Measurements from ENCODE around the gene KRT78.

KRT78 gene

DNA sequence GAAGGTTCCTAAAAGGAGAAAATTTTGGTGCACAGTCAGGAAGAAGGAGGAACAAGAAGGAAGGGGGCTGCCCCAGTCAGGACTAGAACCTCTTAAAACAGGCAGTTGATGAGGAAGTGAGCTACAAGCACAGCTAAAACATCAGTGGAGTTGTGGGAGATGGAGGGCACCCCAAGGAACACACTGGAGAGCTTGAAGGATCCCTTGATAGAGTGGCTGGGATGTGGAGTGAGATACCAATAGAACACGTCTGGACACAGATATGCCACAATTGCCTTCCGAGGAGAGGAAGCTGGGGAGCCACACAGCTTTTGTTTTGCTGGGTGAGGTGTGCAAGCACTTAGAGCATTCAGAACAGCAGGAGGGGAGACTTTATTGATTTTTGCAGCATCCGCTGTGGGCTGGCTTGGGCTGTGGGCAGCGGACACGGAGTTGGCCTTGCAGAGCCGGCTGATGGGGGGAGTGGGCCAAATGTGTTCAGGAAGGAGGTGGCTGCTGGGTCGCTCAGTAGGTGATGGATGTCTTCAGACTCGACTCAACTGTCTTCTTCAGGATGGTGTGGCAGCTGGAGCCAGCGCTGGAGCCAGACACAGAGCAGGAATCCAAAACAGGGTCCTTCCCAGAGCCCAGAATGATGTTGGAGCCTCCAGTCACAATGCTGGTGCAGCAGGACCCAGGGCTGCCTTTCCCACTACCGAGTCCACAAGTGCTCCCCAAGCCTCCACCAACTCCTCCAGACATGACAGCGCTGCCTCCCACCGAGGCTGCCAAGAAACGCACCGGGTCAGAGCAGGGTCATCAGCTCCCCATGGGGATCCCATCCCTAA is 10.0 kb downstream of the KRT78 start:
- no peak for DNase-seq (ENCODE audit: low spot score)

DNA sequence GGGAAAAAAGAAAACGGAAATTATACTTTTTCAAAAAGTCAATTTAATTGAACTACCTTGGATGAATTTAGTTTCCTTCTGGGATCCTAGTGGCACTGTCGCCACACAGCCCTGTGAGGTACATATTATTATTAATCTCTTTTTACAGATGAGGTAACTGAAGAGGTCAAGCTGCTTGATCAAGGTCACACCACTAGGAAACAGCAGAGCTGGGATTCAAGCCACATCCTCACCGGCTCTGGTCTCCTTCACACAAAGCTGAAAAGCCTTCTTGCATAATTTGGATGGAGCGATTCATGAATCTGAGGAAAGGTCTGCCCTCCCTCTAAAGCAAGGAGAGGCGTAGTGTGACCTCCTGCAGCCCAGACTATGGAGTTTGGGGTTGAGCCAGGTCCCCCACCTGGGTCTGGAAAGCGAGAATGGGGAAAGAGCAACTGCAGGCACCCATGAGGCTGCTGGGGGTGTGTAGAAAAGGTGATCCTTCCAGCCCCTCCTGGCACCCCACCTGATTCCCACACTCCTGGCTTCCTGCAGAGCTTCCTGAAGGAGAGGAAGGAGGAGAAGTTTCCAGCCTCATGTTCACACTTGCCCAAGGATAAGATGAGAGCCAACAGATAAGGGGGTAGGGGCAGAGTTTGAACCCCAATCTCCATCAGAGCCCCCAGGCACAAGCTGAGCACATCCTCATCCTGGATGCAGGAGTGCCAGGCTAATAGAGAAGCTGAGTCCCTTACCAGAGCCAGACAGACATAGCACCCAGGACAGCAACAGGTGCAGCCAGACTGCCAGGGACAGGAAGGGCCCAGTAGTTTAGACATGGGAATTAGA is 10.8 kb downstream of the KRT78 start:
- DNase-seq (ENCODE audit: low spot score): no peak

DNA sequence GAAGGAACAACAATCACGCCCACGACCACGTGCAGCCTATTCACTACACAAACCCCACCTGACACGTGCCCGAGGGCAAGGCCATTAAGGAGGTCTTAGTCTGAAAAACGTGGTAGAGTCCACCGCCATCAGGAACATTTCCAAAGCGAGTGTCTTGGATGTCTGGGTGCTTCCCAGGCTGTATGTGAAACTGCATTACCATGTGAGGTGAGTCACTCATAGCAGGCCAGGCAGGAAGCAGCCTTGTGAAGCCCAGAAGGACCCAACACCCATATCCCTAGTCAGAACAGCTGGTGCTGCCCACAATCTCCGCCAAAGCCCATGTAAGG is 11.4 kb downstream of the KRT78 start:
- DNase-seq (ENCODE audit: low spot score): no peak

DNA sequence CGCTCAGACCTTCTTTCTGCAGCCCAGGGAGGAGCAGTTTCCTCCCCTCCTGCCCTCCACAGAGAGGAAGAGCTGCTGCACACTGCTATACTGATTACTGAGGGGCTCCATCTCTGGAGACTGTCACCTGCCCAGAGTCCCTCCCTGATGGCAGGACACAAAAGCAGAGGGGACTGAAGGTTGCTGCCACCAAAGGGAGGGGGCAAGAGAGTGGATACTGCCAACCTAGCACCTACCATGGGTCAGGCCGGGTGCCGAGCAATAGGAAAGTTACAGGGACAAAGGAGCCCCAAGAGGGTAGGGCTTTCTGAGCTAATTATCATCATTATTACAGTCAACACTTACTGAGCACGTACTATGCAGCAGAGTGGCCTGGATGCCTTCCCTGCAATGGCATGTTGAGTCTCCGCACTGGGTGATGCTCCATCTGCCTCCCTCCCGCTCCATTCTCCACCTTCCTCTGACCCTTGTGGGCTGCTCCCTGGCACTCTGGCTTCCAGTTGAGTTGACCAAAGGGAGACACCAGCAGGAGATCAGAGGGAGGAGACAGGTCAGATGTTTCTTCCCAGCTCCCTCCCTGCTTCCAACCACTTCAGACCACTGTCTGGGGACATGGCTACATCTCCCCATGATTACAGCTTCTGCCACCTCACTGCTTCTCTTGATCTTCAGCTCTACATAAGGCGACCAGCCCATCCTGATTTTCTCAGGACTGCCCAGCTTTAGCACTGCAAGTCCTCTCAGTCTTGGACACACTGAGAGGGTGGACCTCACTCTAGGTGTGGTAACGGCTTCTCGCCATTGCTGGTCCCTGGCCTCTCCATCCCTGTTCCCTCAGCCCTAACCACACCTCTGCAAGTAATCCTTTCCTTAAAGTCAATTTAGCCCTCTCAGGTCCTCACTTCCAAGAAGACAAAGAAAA is 12.0 kb downstream of the KRT78 start:
- no peak for DNase-seq (ENCODE audit: low spot score)

GRCh38 chr12:52836042-52836466 is 12.7 kb downstream of the KRT78 start:
- DNase-seq (ENCODE audit: low spot score): no peak

DNA sequence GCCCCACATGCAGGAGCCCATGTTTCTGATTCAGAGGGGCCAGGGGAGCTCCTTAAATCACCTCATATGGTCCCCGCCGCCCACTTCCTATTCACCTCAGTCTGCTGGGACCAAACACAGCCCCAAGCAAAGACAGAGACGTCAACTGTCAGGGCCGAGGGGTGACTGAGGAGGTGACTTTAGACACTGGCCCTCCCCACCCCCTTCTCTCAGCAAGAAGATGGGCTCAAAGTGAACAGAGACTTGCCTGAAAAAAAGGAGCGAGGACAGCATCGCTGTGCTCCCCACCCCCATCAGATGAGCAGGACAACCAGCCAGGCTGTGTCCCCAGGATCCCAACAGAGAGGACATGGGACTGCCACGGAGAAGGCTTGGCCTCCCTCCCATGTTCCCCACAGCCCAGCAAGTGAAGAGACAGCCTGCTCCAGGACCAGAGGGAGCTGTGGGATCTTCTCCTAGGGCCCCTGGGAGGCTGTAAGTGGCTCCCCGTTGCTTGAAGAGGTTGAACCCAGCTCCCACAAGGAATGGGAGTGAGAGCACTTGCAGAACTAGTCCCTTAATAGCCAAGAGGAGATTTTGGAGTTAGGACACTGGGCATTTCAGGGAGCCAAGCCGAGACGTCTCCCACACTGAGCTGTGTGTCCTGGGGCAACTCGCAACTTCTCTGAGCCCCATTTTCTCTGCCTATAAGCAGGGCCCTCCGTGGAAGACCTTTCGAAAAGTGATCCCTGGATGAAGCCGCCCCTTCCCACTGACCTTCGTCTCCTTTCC is 13.3 kb downstream of the KRT78 start:
- DNase-seq (ENCODE audit: low spot score): no peak

DNA sequence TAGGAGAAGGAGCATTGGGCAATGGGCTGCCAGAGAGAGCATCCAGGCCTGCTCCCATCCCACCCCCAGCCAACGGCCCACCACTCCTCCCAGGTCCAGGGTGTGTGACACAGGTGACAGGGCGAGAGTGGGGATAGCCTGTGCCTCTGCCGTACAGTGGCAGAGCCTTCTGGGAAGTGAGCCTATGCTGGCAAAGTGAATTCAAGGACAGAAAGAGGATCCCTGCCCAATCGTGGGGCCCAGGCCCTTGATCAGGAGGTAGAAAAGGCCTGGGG is 14.1 kb downstream of the KRT78 start:
- no peak for DNase-seq (ENCODE audit: low spot score)

DNA sequence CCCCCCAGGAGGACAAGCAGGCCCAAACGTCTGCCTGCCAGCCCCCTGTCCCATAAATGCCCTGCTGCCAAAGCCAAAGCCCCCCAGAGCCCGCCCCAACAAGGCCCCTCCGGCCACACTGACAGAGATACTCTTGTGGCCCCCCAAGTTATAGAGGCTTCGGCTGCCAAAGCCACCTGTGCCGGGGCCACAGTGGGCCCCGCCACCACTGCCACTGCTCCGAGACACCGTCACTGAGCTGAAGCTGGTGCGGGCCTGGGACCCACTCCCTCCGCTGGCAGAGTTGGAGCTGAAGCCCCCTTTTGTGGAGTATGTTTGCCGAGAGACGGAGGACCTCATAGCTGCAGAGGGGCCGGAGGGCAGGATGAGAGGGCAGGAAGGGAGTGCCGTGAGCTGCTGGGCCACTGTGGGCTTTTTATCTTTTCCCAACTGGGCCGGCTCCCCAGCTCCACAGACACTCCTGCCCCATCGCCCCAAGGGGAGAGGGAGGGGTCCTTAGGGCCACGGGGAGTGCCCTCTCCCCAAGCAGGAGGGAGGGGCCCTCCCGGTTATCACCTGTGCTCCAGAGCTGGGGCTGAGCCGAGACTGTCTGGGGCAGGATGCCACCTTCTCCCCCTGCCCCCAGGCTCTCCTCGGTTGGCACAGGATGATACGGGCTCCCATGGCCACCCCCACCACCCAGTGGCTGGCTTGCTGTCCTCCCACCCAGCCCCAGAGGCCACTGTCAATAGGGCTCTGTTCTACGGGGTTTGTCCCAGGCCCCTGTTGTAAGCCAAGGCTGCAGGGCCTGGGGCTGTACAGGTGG is 14.7 kb downstream of the KRT78 start, which contains the start of gene KRT79:
Gene KRT79, minus strand, starts transcription at position 390 of the 805 bp plus-strand sequence. Its CDS starts 51 bp downstream, at position 339.
- no peak for DNase-seq (ENCODE audit: low spot score)

DNA sequence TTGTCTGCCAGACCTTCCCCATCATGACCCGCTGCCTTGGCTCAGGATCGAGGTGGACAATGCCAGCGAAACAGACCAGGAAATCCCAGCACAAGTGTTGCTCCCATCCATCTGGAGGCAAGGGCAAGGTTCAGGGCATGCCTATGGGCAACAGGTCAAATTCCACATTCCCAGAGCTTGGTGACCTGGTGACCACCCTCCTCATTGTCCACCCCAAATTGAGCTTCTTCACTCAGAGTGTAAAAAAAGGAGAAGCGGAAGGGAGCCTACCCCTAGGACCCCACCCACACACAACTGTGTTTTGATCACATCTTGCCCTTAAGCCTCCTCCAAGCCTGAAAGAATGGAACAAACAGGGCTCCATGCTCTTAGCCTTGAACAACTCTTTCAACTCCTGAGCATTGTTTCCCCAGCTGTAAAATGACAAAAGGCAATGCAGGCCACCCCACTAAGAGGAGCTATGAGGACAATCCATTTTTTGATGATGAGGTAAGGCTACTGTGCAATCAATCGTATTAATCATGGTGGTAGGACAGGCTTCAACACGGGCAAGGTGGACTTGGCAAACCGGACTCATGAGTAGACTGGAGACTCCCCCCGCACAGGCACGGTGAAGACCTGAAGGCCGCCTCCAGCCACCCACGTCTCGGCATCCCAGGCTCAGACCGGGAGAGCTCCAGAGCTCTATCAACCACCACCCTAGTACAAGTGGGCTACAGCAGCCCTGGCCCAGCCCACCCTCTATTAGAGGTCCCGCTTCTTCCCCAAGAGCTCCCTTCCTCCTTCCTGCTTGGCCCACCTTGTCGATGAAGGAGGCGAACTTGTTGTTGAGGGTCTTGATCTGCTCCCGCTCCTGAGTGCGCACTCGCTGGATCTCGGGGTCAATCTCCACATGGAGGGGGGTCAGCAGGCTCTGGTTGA is 15.5 kb downstream of the KRT78 start:
- no peak for DNase-seq (ENCODE audit: low spot score)

DNA sequence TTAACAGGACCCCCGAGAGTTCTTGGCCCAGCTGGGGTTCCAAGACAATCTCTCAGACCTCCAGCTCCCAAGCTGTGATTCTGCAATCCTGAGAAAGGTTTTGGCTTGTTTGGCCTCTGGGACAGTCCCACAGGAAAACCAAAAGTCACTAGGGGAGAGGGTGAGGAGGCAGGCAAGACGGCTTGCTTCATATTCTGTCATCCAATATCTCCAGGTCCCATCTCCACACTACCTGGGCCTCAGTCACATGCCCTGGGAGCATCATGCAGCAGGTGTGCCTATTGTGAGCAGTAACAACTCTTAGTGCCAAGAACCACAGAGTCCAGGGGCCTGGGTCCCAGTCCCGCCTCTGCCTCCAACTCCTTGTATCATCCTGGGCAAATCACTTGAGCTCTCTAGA is 16.3 kb downstream of the KRT78 start:
- no peak for DNase-seq (ENCODE audit: low spot score)

DNA sequence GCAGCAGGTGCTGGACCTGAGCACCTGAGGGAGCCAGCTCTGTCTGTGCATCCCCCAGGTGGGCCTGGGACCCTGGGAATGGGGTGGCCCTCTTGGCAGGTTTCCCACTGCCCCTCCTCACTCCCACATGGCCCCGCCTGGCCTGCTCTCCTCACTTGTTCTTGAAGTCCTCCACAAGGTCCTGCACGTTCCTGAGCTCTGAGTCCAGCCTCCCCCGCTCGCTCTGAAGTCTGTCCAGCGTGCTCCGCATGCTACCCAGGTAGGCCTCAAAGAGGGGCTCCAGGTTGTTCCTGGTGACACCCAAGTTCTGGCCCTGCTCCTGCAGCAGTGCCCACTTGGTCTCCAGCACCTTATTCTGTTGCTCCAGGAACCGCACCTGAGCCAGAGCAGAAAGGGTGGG is 17.5 kb downstream of the KRT78 start:
- DNase-seq (ENCODE audit: low spot score): no peak

- no peak for DNase-seq (ENCODE audit: low spot score)
Observed at GRCh38 chr12:52829986-52830770, 18.6 kb downstream of the KRT78 start.

GRCh38 chr12:52828591-52829021 is 20.2 kb downstream of the KRT78 start:
- no peak for DNase-seq (ENCODE audit: low spot score)

GRCh38 chr12:52828156-52828555 is 20.6 kb downstream of the KRT78 start:
- DNase-seq (ENCODE audit: low spot score): no peak

- DNase-seq (ENCODE audit: low spot score): no peak
Observed at GRCh38 chr12:52827499-52828090, 21.2 kb downstream of the KRT78 start.

- DNase-seq (ENCODE audit: low spot score): no peak
Observed at GRCh38 chr12:52826611-52827498, 21.9 kb downstream of the KRT78 start.

DNA sequence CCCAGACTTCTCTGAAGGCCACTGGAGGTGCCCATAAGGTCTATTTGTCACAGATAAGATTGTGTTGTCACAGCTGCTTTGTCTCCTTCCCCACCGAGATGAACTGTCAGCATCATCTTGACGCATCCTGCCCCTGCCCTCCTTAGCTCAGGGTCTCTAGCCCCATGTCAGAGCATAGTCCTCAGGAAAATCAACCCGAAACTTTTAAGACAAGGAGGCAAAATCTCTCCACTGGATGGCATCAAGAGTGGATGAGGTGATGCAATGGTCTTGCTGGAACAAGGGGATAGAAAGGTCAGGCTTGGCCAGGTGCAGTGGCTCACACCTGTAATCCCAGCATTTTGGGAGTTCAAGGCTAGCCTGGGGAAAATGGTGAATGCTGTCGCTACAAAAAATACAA is 22.8 kb downstream of the KRT78 start:
- DNase-seq (ENCODE audit: low spot score): no peak
